ENCODE data around the gene CADPS.

CADPS gene

DNA sequence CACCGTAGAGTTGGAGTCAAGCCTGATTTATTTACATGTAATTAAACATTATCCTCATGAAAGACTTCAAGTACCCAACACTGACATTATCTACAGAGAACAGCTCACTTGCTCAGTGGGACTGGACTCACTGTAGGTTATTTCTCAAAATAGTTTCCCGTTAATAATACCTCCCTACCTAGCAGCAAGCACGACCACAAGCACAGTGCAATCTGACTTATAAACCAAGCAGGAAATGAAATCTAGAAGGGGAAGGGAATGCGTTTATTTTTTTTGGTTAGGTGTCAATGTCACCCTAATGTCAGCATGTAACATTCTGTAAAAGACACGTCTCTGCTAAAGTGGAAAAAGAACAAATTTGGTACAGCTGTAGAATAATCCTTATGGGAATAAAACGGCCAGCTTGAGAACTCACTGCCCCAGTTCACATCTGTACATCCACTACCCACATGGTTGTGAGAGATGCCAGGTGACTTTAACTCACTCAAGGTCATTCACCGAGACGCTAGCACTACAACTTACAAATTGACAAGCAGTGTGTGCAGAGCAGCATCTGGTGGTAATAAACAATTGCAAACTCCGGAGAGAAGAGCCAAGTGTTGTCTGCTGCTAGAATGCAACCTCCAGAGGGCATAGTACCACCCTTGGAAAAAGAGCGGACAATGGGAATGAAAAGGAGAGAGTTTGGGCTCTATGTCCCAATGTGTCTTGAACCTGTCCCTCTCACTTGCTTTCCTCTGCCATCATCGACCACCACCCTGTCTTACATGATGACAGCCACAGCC, 242.5 kb downstream of the CADPS start:
- no peak for DNase-seq (ENCODE audit: low read depth)

DNA sequence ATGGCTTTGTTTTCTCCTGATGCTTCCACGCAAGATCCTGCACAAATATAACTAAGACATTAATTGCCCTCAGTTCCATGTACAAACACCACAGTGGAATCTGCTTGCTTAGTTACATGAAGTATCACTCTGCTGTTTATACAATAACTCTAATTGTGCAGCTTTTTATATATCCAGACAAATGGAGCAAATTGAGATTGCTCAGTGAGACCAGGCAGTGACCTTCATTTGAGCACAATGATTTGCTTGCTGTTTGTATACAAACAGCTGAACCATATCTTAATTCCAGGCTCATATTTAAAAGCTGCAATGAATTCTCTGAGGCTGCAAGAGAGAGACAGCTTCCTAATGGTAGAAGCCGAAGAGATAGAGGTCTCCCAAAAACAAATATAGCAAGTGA, 243.7 kb downstream of the CADPS start:
- no peak for DNase-seq (ENCODE audit: low read depth)

GRCh38 chr3:62630664-62631063, 244.6 kb downstream of the CADPS start:
- DNase-seq (ENCODE audit: low read depth), result no peak

- DNase-seq (ENCODE audit: low read depth), result no peak
Measured at GRCh38 chr3:62625268-62625667, 249.9 kb downstream of the CADPS start.

DNA sequence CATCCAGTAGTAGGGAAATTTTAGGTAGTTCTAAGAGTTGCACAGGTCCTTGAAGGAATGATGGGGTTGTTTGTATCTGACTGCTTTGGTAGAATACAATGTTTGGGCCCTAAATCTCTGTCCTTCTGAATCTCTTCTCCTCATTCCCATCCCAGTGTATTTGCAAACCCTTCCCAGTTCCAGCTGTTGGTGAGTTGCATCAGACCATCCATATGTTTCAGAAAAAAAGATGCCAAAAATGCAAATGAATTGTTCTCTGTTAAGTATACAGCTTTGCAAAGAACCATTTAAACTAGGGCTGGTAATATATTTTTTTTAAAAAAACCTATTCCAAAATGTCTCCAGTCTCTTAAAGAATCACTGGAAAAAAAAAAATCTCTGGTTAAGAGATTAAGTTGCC, 251.0 kb downstream of the CADPS start:
- DNase-seq (ENCODE audit: low read depth), result no peak

DNA sequence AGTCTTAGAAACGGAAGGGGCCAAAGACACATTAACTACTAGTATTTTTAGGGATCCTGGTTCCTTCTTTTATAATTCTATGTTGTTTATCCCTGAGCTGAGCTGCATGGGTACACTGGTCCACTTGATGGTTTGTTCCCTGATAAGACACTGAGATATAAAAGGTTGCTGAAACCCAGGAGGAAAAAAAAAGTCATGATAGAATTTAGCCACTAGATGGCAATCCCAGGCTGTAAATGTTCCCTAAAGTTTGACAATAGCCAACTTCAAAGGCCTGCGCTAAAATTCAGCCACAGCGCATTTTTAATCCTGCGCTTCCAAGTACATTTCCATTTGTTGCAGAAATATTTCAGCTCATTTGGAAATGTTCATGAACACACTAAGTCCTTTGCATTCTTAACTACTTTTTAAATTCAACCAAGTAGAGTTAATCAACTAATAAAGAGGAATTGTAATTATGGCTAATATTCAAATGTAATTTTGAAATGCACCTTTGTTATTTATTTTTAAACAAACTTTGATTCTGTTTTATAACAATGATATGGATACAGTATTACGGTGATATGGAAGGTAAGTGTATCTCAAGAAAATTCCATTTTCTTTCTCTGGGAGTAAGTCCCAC, 252.6 kb downstream of the CADPS start:
- no peak for DNase-seq (ENCODE audit: low read depth)

- DNase-seq (ENCODE audit: low read depth), result no peak
Measured at GRCh38 chr3:62621925-62622324, 253.3 kb downstream of the CADPS start.

GRCh38 chr3:62621176-62621575, 254.0 kb downstream of the CADPS start:
- DNase-seq (ENCODE audit: low read depth), result no peak

DNA sequence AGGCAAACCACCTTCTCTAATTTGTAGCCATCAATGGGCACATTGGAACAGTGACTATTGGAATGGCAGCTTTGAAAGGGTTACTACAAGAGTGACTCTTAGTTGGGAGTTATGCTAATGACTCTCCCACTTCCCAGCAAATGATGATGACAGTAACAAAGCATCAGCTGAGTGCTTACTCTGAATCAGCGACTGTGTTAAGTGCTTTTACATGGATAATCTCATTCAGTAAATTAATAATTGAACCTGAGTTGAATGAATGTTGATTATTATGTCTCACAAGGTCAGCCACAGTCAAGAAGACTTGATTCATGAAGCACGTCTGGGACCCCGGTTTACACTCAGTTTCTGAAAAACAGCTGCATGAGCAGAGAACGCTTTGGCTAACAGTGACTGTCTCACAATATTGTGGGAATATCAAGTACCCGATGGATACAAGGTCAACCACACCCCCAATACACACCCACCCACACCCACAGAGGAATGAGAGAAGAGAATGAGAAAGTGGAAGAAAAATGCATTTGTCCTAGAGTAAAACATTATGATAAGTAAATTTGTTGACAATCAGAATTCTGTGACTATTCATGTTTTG, 259.9 kb downstream of the CADPS start:
- no peak for DNase-seq (ENCODE audit: low read depth)

DNA sequence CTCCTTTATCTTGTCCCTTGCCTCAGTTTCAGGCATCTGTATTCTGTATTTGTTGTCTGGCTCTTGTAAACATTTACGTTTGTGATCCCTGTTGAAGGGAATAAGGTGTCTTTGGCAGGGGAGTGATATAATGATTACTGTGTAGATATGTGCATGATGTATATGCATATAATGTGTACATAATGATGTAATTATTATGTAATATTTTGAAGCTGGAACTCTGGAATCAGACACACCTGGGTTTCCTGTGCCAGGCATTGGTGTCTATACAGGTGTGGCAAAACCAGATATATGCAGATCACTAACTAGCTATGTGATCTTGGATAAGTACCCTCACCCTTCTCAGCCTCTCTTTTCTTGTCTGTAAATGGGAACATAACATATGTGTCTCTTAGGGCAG, 260.7 kb downstream of the CADPS start:
- DNase-seq (ENCODE audit: low read depth), result no peak

DNA sequence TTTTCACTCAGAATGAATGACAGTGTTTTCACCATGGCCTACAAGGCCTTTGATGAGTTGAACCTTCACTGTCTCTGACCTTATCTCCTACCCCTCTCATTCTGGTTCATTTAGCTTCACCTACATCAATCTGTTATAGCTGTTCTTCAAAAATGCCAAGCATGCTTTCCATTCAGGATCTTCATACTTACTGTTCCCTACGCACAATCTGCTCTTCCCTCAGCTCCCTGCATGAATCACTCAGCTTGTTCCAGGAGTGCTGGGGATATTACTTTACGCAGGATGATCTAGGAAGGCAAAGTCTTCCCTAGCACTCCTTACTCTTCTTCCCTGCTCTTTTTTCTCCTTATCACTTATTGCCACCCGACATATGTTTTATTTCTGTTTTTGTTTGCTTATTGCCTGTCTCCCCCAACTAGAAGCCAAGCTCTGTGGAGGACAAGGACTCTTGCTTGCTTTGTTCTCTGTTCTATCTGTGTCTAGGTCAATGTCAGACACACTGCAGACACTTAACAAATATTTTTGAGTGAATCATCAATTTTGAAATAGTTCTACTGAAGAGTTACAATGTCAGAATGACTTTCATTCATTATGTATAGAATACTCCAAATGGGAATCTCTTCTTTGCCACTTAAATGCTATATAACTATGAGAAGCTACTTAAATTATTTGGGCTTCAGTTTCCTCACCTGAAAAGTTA, 263.5 kb downstream of the CADPS start:
- DNase-seq (ENCODE audit: low read depth), result no peak

GRCh38 chr3:62607287-62608029, 267.8 kb downstream of the CADPS start:
- no peak for DNase-seq (ENCODE audit: low read depth)

DNA sequence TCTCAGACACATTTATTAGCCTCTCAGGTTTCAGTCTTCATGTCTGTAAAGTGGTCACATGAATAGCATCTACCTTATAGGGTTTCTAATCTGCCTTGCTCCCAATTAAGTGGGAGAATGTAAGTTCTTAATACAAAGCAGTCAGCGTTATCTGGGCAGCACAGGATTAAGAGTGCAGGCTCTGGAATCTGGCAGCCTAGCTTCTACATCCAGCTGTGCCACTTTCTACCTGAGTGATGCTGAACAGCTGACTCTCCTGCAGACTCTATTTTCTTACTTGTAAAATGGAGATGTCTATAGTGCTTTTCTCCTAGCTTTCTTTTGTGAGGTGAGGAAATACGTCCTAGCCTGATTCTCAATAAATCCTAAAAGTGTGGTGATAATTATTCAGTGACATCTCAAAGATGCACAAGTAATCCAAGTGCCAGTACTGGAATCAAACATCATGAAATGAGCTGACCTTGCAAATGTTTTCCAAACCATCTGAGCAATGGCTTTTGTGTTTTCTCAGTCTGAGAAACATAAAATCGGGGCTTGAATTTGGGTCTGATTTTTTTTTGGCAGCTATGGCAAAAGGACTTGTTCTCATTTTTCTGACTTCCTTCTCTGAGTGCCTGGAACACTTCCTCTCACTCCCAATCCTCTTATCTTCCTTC, 269.7 kb downstream of the CADPS start:
- DNase-seq (ENCODE audit: low read depth), result no peak

DNA sequence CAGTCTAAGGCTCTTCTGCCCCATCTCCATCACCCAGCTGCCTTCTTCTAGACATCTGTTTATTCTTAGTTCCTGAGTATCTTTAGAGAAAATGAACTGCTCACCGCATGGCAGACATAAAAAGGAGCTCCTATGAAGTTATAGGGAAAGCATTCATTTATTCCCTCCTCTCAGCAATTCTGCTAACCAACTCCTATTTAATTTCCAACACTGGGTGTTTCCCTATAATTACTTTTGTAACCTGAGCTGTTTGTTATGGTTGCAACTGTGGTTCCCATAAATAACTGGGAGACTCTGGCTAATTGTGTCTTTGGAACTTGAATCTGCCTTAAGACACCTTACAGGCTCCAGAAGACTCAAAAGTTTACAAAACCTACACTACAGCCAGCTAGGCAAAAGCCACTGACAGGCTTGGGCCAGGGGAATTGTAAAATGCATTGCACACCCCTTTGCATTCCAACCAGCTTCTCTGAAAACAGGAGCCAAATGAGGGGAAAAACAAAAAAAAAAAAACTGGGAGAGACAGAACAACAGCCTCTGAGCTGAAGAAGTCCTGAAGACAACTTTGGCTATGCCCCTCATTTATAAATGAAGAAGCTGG, 270.4 kb downstream of the CADPS start:
- DNase-seq (ENCODE audit: low read depth), result no peak

DNA sequence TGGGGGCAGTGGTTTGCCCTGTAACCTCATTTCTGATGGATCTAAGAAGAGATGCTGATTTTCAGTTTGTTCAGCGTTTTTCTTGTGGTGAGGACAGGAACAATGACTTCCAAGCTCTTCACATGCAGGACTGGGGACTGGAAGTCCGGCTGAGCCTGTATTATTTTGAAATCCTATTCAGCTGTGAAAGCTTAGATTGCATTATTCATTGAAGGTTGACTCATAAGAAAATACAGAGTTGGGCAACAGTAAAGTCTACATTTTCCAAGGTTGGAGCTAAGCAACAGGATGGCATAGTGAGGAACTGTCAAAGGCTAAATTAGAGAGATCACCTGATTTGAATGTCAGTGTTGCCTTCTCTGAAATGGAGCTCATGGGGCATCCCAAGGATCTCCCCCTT, 270.9 kb downstream of the CADPS start:
- DNase-seq (ENCODE audit: low read depth), result no peak

- no peak for DNase-seq (ENCODE audit: low read depth)
Measured at GRCh38 chr3:62602987-62603386, 272.2 kb downstream of the CADPS start.

DNA sequence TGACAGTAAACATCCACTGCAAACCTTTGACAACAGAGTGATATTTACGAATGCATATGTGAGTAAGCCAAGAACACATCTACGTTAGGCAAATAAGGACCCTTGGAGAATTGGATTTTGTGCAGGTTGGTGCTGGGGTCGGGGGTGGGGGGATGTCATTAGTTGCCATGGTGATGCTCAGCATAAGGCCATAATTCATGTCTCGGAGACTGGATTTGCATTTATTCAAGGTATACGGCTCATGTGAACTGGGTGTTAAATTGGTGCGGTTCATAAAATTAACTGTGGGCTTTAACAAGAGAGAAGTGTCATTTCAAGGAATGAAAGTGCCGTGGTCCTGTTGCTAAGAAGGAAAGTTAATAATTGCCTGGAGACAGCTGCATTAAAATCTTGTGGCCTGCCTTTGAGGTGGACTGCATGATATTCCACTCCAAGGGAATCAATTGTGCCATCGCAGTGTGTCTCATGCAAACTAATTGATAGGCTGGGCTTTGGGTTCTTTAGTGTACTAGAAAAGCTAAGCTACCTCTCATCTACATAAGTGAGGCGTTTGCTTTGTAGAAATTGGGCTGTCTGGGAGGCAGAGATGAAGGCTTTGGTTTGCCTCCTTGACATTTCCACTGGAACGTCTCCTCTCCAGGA, 273.0 kb downstream of the CADPS start:
- no peak for DNase-seq (ENCODE audit: low read depth)

DNA sequence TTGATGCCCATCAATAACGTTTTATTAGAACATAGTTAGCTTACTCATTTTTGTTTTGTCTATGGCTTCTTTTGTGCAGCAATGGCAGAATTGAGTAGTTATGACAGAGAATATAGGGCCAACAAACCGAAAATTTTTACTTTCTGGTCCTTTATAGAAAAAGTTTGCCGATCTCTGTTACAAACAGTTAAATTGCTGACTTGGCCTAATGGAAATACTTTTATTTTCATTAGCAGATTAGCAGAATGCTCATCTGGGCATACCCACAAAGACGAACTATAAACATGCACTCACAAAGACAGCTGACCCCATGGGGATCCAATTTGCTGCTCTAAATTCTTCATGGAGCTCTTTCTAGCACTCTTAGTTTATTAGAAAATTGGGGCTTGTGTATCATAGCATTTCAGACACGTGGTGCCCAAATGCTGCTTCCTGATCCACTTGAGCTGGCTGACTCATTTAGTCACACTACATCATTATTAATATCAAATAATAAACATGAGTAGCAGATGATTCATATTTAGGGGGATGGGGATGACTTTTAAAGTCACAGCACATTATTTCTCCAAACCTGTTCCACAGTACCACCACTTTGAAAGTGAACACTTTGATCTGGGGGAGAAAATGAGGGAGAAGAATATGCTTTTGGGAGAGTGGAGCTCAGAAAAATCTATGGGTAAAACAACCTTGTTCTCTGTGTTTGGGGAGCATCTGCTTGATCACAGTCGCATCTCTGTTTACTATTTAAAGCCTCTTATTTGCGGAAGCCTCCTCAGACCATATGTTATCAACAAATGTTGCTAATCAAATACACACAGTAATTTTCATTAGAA, 273.8 kb downstream of the CADPS start:
- no peak for DNase-seq (ENCODE audit: low read depth)

DNA sequence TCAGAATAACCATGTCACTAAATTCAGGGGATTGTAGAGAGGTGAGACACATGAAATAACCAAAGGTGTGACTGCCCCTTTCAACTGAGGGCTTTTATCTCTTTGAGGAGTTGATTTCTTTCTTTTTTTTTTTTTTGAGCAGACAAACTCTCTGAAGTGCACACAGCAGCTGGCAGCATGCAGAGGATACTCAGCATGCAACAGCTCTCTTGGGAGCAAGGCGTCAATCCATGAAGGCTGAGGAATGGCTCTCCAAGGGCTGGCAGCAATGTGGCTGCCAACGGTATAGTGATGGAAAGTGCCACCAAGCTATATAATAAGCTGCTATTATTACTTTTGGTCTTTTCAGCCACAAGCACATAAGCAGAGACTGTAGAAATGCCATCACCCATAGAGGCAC, 275.2 kb downstream of the CADPS start:
- no peak for DNase-seq (ENCODE audit: low read depth)

DNA sequence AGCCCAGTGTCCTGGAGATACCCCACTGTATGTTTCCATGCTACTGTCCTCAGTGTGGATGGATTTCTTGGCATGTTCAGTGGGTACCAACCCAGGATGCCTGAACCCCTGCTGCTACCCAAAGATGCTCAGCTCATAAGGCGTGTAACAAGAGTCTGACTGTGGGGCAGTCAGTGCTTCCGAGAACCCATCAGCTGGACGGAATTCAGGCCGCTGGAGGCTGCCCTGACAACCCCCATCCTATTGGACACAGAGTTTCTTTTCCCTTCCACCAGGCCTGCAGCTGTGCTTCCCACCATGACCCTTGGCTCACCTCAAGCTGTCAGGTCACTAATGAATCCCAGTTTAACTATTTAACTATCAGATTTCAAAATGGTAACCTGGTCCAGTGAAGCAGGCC, 277.7 kb downstream of the CADPS start:
- no peak for DNase-seq (ENCODE audit: low read depth)
